Sigmoid colon (tissue), 4 donors: ENCODE data around the gene ANKHD1.

Source experiments
- EP300 ChIP-seq, 4 donors: sonication (generic); formaldehyde crosslinking; IDR thresholded peaks; one replicate each; pipeline ENCODE4 v1.6.1; 2017; ENCODE audit warnings: antibody characterized with exemption in 4 of 4
- POLR2A ChIP-seq, 2 donors: fragments of 450-650 bp; IDR thresholded peaks; one replicate each; pipeline ENCODE4 v1.6.1; 2016; ENCODE audit warnings: antibody characterized with exemption in 2 of 2, mild to moderate bottlenecking in 2 of 2, moderate library complexity in 2 of 2
- TF ChIP-seq, protein P1 (sequence below), 4 experiments: fragments of 450-650 bp in 3 of 4; fragments of 200-600 bp in 1 of 4; IDR thresholded peaks; one replicate each; pipeline ENCODE4 v1.5.1; 2016 to 2019; ENCODE audit warnings: antibody characterized with exemption in 4 of 4, mild to moderate bottlenecking in 3 of 4, moderate library complexity in 2 of 4

DNA sequence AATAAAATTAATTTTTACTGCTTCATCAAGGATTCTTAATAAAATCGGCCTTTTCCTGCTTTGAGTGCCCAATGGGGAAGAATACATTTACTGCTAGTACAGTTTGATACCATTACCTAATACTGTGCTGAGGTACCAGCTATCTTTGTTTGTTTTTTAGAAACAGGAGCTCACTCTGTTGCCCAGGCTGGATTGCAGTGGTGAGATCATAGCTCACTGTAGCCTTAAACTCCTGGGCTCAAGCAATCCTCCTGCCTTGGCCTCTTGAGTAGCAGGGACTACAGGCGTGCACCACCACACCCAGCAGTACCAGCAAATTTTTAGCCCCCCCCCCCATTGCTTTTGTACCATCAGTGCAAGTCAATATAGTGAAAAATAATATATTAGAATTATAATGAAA lies 13.6 kb upstream of the ANKHD1 start:
- TF ChIP-seq POLR2A (IDR thresholded peaks at IDR 0.05), result no peak
- TF ChIP-seq, protein P1, sequence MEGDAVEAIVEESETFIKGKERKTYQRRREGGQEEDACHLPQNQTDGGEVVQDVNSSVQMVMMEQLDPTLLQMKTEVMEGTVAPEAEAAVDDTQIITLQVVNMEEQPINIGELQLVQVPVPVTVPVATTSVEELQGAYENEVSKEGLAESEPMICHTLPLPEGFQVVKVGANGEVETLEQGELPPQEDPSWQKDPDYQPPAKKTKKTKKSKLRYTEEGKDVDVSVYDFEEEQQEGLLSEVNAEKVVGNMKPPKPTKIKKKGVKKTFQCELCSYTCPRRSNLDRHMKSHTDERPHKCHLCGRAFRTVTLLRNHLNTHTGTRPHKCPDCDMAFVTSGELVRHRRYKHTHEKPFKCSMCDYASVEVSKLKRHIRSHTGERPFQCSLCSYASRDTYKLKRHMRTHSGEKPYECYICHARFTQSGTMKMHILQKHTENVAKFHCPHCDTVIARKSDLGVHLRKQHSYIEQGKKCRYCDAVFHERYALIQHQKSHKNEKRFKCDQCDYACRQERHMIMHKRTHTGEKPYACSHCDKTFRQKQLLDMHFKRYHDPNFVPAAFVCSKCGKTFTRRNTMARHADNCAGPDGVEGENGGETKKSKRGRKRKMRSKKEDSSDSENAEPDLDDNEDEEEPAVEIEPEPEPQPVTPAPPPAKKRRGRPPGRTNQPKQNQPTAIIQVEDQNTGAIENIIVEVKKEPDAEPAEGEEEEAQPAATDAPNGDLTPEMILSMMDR (IDR thresholded peaks at IDR 0.05), result no peak
- no peak for TF ChIP-seq EP300 (IDR thresholded peaks at IDR 0.05)
